ENCODE measurements around the gene ITPR2.

DNA sequence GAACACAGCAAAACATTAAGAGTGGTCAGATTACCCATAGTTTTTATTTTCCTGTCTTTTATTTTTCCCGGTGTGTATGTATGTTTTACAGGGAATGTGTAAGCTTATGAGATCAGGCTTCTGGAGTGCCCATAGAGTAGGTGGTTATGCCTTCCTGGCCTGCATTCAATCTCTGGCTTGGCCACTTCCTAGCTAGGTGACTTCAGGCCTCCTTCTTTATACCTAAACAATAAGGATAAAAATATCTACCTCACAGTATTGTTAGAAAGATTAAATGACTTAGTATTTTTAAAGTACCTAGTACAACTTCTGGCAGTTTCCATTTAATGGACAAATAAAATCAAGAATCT lies 42.4 kb downstream of the ITPR2 start:
- TF ChIP-seq, protein P1, sequence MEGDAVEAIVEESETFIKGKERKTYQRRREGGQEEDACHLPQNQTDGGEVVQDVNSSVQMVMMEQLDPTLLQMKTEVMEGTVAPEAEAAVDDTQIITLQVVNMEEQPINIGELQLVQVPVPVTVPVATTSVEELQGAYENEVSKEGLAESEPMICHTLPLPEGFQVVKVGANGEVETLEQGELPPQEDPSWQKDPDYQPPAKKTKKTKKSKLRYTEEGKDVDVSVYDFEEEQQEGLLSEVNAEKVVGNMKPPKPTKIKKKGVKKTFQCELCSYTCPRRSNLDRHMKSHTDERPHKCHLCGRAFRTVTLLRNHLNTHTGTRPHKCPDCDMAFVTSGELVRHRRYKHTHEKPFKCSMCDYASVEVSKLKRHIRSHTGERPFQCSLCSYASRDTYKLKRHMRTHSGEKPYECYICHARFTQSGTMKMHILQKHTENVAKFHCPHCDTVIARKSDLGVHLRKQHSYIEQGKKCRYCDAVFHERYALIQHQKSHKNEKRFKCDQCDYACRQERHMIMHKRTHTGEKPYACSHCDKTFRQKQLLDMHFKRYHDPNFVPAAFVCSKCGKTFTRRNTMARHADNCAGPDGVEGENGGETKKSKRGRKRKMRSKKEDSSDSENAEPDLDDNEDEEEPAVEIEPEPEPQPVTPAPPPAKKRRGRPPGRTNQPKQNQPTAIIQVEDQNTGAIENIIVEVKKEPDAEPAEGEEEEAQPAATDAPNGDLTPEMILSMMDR (IDR thresholded peaks at IDR 0.05; ENCODE audit: low read depth, low read length, missing input control): no peak
- TF ChIP-seq EGR1 (IDR thresholded peaks at IDR 0.05; ENCODE audit: low read depth in 2 of 2) (no peak), YY1 (IDR thresholded peaks at IDR 0.05) (no peak), JUND (IDR thresholded peaks at IDR 0.05) (no peak), TAF1 (conservative IDR thresholded peaks at IDR 0.05) (no peak)
- TF ChIP-seq, protein P2, sequence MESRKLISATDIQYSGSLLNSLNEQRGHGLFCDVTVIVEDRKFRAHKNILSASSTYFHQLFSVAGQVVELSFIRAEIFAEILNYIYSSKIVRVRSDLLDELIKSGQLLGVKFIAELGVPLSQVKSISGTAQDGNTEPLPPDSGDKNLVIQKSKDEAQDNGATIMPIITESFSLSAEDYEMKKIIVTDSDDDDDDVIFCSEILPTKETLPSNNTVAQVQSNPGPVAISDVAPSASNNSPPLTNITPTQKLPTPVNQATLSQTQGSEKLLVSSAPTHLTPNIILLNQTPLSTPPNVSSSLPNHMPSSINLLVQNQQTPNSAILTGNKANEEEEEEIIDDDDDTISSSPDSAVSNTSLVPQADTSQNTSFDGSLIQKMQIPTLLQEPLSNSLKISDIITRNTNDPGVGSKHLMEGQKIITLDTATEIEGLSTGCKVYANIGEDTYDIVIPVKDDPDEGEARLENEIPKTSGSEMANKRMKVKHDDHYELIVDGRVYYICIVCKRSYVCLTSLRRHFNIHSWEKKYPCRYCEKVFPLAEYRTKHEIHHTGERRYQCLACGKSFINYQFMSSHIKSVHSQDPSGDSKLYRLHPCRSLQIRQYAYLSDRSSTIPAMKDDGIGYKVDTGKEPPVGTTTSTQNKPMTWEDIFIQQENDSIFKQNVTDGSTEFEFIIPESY (IDR thresholded peaks at IDR 0.05): no peak
- TF ChIP-seq, protein P3, sequence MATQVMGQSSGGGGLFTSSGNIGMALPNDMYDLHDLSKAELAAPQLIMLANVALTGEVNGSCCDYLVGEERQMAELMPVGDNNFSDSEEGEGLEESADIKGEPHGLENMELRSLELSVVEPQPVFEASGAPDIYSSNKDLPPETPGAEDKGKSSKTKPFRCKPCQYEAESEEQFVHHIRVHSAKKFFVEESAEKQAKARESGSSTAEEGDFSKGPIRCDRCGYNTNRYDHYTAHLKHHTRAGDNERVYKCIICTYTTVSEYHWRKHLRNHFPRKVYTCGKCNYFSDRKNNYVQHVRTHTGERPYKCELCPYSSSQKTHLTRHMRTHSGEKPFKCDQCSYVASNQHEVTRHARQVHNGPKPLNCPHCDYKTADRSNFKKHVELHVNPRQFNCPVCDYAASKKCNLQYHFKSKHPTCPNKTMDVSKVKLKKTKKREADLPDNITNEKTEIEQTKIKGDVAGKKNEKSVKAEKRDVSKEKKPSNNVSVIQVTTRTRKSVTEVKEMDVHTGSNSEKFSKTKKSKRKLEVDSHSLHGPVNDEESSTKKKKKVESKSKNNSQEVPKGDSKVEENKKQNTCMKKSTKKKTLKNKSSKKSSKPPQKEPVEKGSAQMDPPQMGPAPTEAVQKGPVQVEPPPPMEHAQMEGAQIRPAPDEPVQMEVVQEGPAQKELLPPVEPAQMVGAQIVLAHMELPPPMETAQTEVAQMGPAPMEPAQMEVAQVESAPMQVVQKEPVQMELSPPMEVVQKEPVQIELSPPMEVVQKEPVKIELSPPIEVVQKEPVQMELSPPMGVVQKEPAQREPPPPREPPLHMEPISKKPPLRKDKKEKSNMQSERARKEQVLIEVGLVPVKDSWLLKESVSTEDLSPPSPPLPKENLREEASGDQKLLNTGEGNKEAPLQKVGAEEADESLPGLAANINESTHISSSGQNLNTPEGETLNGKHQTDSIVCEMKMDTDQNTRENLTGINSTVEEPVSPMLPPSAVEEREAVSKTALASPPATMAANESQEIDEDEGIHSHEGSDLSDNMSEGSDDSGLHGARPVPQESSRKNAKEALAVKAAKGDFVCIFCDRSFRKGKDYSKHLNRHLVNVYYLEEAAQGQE (IDR thresholded peaks at IDR 0.05): no peak
